Measurements from ENCODE around the gene PKNOX2. TPM values are rescaled to one million over a fixed set of nuclear protein-coding genes. Genes with fewer than 3 reads are reported as not detected.

PKNOX2 gene
- total and polyA plus RNA-seq, 2 of the 8 experiments (the other 6 are each of a cell fraction or from before 2014, with no cell fraction given) = 2.0 TPM

GRCh38 chr11:125341676-125342075 lies 177.1 kb downstream of the PKNOX2 start (continued):
- TF ChIP-seq EZH2 (IDR thresholded peaks at IDR 0.05; ENCODE audit: low read depth, low read length, severe bottlenecking) = no peak
- no peak for TF ChIP-seq JUND (IDR thresholded peaks at IDR 0.05; ENCODE audit: low read length)
- no peak for TF ChIP-seq CHD2 (IDR thresholded peaks at IDR 0.05; ENCODE audit: low read length)
- TF ChIP-seq KDM5A (IDR thresholded peaks at IDR 0.05; ENCODE audit: low read length) = no peak
- TF ChIP-seq CTBP2 (IDR thresholded peaks at IDR 0.05; ENCODE audit: borderline replicate concordance, insufficient read depth, insufficient read length, low read length) = no peak
- TF ChIP-seq TBP (IDR thresholded peaks at IDR 0.05; ENCODE audit: low read depth, low read length) = no peak

Data from H1 (cell line).